Left lobe of liver (tissue), 2 donors: Measurements from ENCODE around the gene SRL. TPM values are rescaled to one million over a fixed set of nuclear protein-coding genes. Genes with fewer than 3 reads are reported as not detected.
A peak's percentile ranks its signal among the peaks of the same experiment; 100 is the strongest.
"Not testable (repeated sequence)": the region's sequence is repeated elsewhere in the genome, so short reads cannot be mapped to it uniquely, and the experiment has no call there.

Source experiments
- ATAC-seq: fragments of 200-7000 bp; cut with Tn5 transposase; one replicate; pipeline ENCODE4 v1.9.1; 2020; ENCODE audit warnings: mild to moderate bottlenecking, moderate library complexity
- DNase-seq: peaks from one replicate; pipeline ENCODE4 v3.0.0-alpha.2; 2020; ENCODE audit warnings: low spot score
- total RNA-seq: library from RNA; stranded (reverse); gene quantifications from one replicate; pipeline ENCODE4 v1.2.1, GENCODE V29; 2021
- donor health status: DM: no; HTN: no; CAD: no; lungs with moderate emphysema.
- donor health status: DM: no; HTN: yes; CAD: no.

Gene SRL
- total RNA-seq, 1 donor from 2014 or later = 0.15 TPM

DNA sequence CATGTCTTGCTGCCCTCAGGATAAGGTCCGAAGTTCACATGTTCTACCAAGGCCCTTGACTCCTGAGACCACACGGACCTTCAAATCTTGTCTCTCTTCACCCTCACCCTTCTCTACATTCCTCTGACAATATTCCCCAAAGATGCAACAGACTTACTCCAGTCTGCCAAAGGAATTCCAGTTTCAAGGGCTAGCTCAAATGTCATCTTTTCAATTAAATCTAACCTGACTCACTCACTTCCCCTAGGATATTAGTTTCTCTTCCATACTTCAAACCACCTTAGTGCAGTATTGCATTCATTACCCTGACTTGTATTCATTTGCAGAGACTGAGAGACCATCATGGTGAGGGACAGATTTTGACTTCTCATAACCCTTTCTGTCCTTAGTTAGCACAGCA, 66.0 kb downstream of the SRL start:
- no peak for ATAC-seq
- DNase-seq = no peak

DNA sequence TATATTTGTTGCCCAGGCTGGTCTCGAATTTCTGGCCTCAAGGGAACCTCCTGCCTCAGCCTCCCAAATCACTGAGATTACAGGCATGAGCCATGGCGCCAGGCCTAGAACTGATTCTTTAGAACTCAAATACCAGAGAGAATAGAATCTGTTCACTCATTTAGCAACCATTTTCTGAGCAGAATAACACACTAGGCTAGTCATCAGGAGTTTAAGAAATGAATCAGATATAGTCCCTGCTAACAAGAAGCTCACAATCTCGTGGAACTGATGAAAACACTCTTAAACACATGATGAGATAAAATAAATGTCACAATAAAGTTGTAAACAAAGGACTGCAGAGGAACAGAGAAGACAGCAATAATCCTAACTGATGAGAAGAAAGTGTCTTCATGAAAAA, 69.8 kb downstream of the SRL start:
- DNase-seq (no peak), ATAC-seq (no peak)

DNA sequence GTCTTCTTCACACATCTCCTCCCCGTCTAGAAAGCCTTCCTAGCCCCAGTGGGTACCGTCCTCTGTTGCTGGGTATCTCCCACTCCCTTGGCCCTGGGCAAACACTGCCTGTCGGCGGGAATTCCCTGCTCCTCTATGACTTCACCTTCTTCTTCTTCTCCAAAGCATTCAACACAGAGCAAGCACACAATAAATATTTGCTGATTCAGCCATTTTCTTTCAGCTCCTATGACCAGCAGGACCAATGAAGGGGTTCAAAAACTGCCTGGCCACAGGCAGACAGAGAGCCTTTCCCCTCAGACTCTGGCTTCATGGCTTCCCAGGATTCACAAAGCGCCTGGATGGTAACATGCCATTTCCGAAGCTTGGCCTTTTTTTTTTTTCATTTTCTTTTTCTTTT, 72.5 kb downstream of the SRL start:
- ATAC-seq (no peak), DNase-seq (no peak)

DNA sequence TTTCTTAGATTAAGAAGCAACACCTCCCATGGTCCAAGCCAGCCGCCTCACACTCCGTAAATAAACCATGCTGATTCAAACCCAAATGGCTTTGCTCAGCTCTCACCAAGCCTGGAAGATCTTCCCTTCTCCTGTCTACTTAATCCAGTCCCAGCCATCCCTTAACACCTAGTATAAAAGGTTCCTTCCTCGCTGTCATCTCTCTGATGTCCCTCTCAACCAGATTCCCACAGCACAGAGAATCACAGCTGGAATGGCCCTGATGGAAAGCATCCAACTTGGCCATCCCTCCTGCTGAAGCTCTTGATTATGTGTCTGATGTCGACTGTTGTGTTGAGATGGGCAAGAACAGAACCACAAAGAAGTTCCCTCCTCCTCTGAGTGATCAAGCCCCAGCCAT, 75.1 kb downstream of the SRL start:
- DNase-seq (no peak), ATAC-seq (no peak)

DNA sequence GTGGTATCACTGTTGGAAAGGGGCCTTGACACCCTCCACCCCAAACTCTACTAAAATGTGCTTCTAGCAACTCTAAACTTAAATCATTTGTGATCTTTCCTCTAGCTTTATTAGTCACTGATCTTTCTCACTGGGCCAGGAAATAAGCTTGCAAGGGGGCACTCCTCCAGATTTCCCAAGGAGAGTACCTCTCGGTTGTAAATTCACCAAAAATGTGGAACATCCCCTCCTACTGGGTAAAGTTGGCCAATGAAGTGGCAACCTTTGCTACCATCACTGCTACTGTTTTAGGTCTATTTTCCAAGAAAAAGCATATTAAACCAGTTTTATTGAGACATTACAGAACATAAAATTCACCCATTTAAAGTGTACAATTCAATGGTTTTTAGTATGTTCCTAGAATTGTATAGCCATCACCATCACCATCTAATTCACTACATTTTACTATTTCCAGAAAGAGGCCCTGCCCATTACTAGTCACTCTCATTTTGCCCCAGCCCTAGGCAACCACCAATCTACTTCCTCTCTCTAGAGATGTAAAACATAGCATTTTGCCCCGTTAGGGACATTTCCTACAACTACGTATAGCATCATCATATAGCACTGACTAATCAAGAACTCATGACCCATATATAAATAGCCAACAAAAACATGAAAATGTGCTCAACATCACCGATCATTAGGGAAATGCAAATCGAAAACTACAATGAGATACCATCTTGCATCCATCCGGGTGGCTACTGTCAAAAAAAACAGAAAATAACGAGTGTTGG, 81.0 kb downstream of the SRL start:
- no peak for DNase-seq
- ATAC-seq = no peak

DNA sequence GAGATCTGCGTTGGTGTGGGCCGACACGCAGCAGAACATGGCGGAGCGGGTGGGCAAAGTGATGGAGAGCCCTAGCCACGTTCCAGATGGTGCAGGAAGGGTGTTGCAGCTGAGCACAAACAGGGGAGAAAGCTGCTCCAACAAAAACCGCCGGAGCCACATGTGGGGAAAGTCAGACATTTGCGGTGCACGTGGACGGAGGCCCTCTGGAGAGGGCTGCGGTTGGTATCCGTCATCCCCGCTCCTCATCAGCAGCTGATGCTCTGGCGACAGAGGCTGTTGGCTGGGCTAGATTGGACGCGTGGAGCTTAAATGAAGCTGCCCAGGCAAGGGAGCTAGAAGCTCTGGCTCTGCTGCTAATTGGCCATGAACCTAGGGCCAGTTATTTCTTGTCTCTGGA, 82.2 kb downstream of the SRL start:
- DNase-seq (no peak), ATAC-seq (no peak)

DNA sequence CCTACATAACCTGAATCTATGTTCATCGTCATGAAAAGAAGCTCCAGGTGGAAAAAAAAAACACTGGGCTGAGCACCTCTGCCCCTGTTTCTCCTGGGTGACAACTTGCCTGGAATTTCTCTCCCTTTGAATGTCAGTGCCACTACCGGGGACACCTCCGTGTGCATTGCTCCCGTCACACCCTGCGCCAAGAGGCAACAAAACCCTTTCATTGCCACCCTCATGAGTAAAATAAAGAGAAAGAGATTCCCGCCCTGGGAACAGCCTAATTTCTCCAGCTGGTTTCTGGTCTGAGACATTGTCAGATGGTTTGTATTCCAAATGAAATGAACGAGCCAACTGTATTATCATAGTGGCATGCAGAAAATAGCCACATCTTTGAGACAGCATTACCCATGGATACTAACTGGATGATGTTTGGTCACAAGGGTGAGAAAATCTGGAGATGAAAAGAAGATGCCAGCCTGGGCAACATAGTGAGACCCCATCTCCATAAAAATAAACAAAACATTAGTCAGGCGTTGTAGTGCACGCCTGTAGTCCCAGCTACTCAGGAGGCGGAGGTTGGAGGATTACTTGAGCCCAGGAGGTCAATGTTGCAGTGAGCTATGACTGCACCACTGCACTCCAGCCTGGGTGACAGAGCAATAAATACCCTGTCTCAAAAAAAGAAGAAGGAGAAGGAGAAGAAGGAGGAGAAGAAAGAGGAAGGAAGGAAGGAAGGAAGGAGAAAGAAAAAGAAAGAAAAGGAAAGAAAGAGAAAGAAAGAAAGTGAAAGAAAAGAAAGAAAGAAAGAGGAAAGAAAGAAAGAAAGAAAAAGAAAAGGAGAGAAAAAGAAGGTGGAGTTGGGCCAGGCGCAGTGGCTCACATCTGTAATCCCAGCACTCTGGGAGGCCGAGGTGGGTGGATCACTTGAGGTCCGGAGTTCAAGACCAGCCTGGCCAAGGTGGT, 83.5 kb downstream of the SRL start:
- ATAC-seq (no peak), DNase-seq (no peak)

DNA sequence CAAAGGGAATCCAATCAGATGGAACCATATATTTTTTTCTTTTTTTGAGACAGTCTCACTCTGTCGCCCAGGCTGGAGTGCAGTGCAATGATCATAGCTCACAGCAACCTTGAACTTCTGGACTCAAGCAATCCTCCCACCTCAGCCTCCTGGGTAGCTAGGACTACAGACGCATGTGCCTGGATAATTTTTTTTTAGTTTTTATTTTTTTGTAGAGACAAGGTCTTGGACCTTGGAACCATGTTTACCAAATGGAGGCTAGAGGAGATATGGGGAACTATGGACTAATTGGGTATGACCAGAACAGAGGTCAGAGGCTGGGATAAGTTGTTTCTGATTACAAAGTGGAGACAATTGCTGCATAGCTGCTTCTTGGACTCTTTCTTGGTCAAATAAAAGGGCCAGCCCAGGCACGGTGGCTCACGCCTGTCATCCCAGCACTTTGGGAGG, 84.5 kb downstream of the SRL start:
- ATAC-seq (peak; percentile 29), DNase-seq (no peak)

DNA sequence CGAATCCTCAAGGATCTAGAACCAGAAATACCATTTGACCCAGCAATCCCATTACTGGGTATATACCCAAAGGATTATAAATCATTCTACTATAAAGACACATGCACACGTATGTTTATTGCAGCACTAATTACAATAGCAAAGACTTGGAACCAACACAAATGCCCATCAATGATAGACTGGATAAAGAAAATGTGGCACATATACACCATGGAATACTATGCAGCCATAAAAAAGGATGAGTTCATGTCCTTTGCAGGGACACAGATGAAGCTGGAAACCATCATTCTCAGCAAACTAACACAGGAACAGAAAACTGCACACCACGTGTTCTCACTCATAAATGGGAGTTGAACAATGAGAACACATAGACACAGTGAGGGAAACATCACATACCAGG, 85.4 kb downstream of the SRL start:
- ATAC-seq = not testable (repeated sequence)

DNA sequence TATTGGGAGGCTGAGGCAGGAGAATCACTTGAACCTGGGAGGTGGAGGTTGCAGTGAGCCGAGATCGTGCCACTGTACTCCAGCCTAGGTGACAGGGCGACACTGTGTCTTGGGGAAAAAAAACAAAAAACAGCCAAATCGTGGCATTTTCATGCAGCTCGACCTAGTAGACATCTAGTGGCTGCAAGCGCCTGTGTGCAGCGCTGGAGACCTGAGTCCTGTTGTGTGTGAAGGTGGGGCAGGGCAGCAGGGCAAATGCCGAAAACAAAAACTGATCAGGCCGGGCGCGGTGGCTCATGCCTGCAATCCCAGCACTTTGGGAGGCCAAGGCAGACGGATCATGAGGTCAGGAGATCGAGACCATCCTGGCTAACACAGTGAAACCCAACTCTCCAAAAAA, 88.5 kb downstream of the SRL start:
- not testable (repeated sequence) for DNase-seq, ATAC-seq

More for the DNA sequence above, 85.4 kb downstream of the SRL start:
- DNase-seq = not testable (repeated sequence)

DNA sequence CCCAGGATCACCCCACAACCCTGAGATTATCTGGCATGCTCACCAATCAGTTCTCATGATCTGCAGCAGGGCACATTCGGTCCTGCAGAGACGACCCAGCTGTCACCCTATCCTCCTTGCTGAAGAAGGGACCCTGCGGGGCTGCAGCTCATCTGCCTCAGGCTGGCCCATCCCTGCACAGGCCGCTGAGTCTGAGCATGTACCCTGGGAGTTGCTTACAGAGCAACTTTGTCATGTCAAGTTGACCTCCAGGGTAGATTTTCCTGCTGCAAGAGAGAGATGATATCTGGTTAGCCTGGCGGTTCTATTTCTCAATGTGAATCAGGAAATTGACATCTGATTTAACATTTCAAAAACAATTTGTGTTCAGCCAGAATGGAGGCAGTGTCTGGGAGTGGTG, 89.6 kb downstream of the SRL start:
- ATAC-seq (no peak), DNase-seq (no peak)

DNA sequence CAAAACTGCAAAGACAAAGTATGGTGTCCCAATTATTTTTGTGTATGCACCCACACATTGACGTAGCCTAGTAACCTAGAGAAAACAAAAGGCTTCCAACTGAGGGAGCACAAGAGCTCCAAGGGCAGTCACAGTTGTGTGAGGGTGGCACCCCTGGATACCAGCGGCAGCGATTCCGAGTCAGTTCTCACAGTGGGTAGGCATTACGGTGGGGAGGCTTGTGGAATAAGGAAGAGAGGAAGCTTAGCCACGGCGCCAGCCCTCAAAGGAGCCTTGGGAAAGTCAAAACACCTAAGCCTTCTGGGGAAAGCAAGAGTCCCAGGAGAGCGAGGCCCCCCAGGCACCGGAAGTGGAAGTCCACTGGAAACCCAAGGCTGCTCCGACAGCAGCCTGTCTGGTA, 94.6 kb downstream of the SRL start:
- DNase-seq (no peak), ATAC-seq (no peak)

DNA sequence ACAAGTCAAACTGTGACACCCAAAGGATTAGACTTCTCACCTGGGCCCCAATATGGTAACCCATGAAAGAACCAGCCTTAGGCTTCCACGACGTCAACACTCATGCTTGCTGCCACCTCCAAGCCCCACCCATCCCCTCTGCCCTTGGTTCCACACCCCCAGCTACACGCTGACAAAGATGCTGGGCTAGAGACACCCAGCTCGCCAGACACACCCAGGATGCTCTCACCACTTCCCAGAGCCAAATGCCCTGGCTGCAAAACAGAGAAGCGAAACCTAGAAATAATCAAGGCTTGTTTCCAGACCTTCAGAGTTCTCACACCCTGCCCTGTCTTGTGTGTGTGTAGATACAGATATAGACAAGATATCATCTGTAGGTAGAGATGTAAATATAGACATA, 99.6 kb downstream of the SRL start:
- no peak for DNase-seq

DNA sequence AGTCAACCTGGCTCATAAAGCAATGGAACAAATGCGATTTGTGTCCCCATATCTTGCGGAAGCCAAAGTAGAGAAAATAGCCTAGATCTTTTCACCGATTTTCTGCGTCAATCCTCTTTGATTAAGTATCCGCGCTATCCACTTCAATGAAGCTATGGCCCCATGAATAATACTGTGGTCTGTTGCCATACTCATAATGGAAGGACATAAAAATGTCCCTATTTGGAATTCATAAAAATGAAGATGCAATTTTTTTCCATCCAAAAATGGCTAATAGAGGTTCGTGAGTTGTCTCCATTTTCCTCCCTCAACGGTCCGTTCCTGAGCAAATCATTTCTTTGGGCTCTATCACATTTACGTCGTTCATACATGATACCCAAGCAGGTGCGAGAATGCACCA, 100.3 kb downstream of the SRL start:
- no peak for DNase-seq

More for the DNA sequence above, 99.6 kb downstream of the SRL start:
- no peak for ATAC-seq

DNA sequence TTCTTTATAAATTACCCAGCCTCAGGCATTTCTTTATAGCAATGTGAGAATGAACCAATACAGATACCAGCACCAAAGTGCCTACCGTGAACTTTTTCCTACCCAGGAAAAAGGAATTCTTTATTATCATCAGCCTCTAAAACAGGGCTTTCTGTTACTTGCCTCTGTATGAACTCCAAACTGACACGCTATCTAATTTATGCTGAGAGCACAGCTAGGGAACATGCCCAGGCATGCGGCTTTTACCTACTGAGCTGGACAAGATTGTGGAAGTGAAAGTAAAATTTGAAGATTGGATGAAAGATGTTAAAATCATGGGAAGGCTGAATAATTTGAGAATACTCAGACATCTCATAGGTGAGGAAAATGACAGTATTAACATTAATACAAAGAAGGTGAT, 101.2 kb downstream of the SRL start:
- ATAC-seq (no peak), DNase-seq (no peak)

More for the DNA sequence above, 100.3 kb downstream of the SRL start:
- ATAC-seq = no peak

DNA sequence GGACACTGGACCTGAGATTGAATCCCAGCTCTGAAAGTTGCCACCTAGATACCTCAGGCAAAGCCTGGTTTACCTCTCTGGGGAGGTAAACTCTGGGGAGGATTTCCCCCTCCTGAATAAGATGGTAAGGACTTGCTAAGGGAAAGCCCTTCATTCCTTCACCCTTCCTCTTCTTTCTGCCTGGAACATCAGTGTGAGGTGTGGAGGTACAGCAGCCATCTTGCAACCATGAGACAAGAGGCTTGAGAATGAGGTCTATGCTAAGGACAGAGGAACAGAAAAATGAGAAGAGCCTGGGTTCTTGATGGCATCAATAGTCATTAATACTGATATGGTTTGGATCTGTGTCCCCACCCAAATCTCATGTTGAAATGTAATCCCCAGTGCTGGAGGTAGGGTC, 101.9 kb downstream of the SRL start:
- DNase-seq (no peak), ATAC-seq (no peak)

Other genes with a start within 250 kb of the SRL start
- 25.4 TPM for gene ADCY9, start 125.6 kb downstream of the SRL start, total RNA-seq
- 5.0 TPM for gene TFAP4, start 30.9 kb upstream of the SRL start, total RNA-seq
- 1.6 TPM for gene GLIS2, start 74.0 kb upstream of the SRL start, total RNA-seq
- gene PAM16, start 109.2 kb upstream of the SRL start, total RNA-seq = 41.0 TPM
- 22.3 TPM for gene VASN, start 129.8 kb upstream of the SRL start, total RNA-seq
- gene CORO7, start 174.5 kb upstream of the SRL start, total RNA-seq = 9.6 TPM
- 57.0 TPM for gene DNAJA3, start 183.8 kb upstream of the SRL start, total RNA-seq
- 38.3 TPM for gene NMRAL1, start 232.5 kb upstream of the SRL start, total RNA-seq
- 44.9 TPM for gene HMOX2, start 234.3 kb upstream of the SRL start, total RNA-seq